ENCODE results near the gene RTL1. TPM values are rescaled to one million over a fixed set of nuclear protein-coding genes. Genes with fewer than 3 reads are reported as not detected.

Gene RTL1
- total RNA-seq, 4 donors from 2014 or later, result not detected

- intact Hi-C loops (cut with DNase I; ENCODE audit: low total_unique reads), result no loop called here
- H3K4me3 ChIP-seq, result no peak overlapping the region
- H3K4me1 ChIP-seq, result peaks cover 0 to 18% (median 8%) of the 10 kb centered on the region in 4 donors
- peaks cover 4% of the 10 kb centered on the region for H3K27me3 ChIP-seq
- H3K36me3 ChIP-seq, result no peaks in the 10 kb centered on the region
- 87 to 92% methylated on average over 3 to 13 of the region's 13 CpGs for WGBS, 2 donors (ENCODE audit: low coverage in 1 of 2)
- in situ Hi-C loops (cut with MboI; ENCODE audit: low pct_ligation_motif_present in 1 of 4, low pct_unique_long_range_greater_than_20kb in 1 of 4, low sequenced_read_pairs in 3 of 4), result no loop called here
- TF ChIP-seq POLR2A (IDR thresholded peaks at IDR 0.05) (no peak), CTCF (IDR thresholded peaks at IDR 0.05) (no peak), EP300 (IDR thresholded peaks at IDR 0.05; ENCODE audit: low read depth) (no peak), POLR2AphosphoS5 (IDR thresholded peaks at IDR 0.05) (no peak)
- H3K27ac ChIP-seq, result no peak overlapping the region
- DNase-seq, result no peak
- no peaks in the 10 kb centered on the region for H3K9me3 ChIP-seq
These were observed 19.1 kb downstream of the RTL1 start for GRCh38 chr14:100884456-100884855.

DNA sequence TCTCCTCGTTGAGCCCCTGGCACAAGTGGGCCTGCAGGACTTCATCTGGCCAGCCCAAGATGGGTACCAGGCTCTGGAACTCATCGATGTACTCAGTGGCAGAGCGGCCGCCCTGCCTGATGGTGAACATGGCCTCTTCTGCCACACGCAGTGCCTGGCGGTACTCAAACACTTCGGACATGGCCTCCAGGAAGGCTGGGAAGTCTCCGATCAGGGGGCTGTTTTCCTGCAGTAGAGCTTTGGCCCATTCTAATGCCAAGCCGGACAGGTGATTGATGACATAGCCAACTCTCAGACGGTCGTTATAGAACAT is 19.8 kb downstream of the RTL1 start:
- 96% methylated on average over 10 of the region's 11 CpGs; no CpG with 5 or more reads in 1 of the 2 donors for WGBS, 2 donors (ENCODE audit: low coverage in 1 of 2)
- Histone ChIP-seq H3K4me3 (no peak overlapping the region), H3K27me3 (peaks cover 4% of the 10 kb centered on the region), H3K4me1 (peaks cover 0 to 11% (median 8%) of the 10 kb centered on the region in 4 donors), H3K9me3 (no peaks in the 10 kb centered on the region), H3K27ac (no peak overlapping the region), H3K36me3 (no peaks in the 10 kb centered on the region)
- no peak for TF ChIP-seq CTCF (IDR thresholded peaks at IDR 0.05)
- TF ChIP-seq POLR2A (IDR thresholded peaks at IDR 0.05), result no peak
- no peak for TF ChIP-seq POLR2AphosphoS5 (IDR thresholded peaks at IDR 0.05)
- no peak for TF ChIP-seq EP300 (IDR thresholded peaks at IDR 0.05; ENCODE audit: low read depth)
- in situ Hi-C loops (cut with MboI; ENCODE audit: low pct_ligation_motif_present in 1 of 4, low pct_unique_long_range_greater_than_20kb in 1 of 4, low sequenced_read_pairs in 3 of 4) (no loop called here), intact Hi-C loops (cut with DNase I; ENCODE audit: low total_unique reads) (no loop called here)
- no peak for DNase-seq

GRCh38 chr14:100882991-100883788 is 20.3 kb downstream of the RTL1 start:
- no peak for DNase-seq
- 90 to 95% methylated on average over 4 to 46 of the region's 46 CpGs for WGBS, 2 donors (ENCODE audit: low coverage in 1 of 2)
- Histone ChIP-seq H3K27ac (no peak overlapping the region), H3K27me3 (peaks cover 4% of the 10 kb centered on the region), H3K36me3 (no peaks in the 10 kb centered on the region), H3K9me3 (no peaks in the 10 kb centered on the region), H3K4me1 (peaks cover 0 to 5% (median 4%) of the 10 kb centered on the region in 4 donors), H3K4me3 (no peak overlapping the region)
- intact Hi-C loops (cut with DNase I; ENCODE audit: low total_unique reads) (no loop called here), in situ Hi-C loops (cut with MboI; ENCODE audit: low pct_ligation_motif_present in 1 of 4, low pct_unique_long_range_greater_than_20kb in 1 of 4, low sequenced_read_pairs in 3 of 4) (no loop called here)
- TF ChIP-seq POLR2A (IDR thresholded peaks at IDR 0.05) (no peak), POLR2AphosphoS5 (IDR thresholded peaks at IDR 0.05) (no peak), CTCF (IDR thresholded peaks at IDR 0.05) (no peak), EP300 (IDR thresholded peaks at IDR 0.05; ENCODE audit: low read depth) (no peak)

DNA sequence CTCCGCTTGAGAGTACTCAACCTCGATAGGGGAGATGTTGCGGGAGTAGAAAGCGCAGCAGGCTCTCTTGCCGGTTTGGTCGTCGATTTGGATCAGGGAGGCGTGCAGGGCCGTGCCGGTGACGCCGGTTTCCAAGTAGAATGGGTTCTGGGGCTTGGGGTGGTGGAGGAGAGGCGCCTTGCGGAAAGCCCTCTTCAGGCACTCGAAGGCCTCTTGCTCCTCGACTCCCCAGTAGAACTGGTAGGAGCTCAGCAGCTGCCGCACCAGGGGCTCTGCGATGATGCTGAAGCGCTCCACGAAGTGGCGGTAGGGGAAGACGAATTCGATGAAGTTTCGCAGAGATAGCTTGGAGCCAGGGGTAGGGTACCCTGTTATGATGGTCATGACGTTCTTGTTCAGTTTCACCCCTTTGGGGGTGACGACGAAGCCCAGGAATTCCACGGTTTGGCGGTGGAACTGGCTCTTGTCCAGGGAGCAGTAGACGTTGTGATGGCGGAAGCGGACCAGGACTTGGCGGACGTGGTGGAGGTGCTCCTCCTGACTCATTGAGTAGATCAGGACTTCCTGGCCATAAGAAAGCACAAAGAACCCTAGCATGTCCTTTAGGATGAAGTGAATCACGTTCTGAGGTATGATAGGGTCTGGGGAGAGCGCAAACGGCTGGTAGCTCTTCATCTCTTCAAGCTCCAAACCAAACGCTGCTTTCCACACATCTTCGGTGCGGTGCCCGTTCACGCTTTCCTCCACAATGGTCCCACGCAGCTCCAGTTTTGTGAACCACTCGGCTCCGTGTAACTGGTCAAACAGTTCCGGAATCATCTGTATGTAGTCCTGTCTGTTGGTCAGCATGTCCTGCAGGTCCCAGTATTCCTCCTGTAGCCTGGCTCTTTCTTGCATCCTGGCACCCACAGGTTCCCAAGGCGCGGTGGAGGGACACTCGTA is 21.2 kb downstream of the RTL1 start:
- no peak for DNase-seq
- intact Hi-C loops (cut with DNase I; ENCODE audit: low total_unique reads), result no loop called here
- in situ Hi-C loops (cut with MboI; ENCODE audit: low pct_ligation_motif_present in 1 of 4, low pct_unique_long_range_greater_than_20kb in 1 of 4, low sequenced_read_pairs in 3 of 4), result no loop called here

More for the DNA sequence above, 21.2 kb downstream of the RTL1 start:
- no peaks in the 10 kb centered on the region for H3K27me3 ChIP-seq
- 95 to 100% methylated on average over 4 to 49 of the region's 49 CpGs for WGBS, 2 donors (ENCODE audit: low coverage in 1 of 2)
- H3K27ac ChIP-seq, result no peak overlapping the region
- TF ChIP-seq EP300 (IDR thresholded peaks at IDR 0.05; ENCODE audit: low read depth) (no peak), POLR2AphosphoS5 (IDR thresholded peaks at IDR 0.05) (no peak), CTCF (IDR thresholded peaks at IDR 0.05) (no peak), POLR2A (IDR thresholded peaks at IDR 0.05) (no peak)
- H3K36me3 ChIP-seq, result no peaks in the 10 kb centered on the region
- H3K4me3 ChIP-seq, result no peak overlapping the region
- no peaks in the 10 kb centered on the region for H3K9me3 ChIP-seq
- H3K4me1 ChIP-seq, result no peaks in the 10 kb centered on the region

Measured in transverse colon (tissue), 4 donors.